GM18499 (cell line): ENCODE measurements around the gene NTRK3.

Source experiments
- ATAC-seq: cut with Tn5 transposase; IDR thresholded peaks from one replicate; pipeline ENCODE4 v1.9.1; 2021; ENCODE audit warnings: moderate number of reproducible peaks; ENCODE audit not compliant: insufficient read depth, unreplicated experiment

NTRK3 gene

DNA sequence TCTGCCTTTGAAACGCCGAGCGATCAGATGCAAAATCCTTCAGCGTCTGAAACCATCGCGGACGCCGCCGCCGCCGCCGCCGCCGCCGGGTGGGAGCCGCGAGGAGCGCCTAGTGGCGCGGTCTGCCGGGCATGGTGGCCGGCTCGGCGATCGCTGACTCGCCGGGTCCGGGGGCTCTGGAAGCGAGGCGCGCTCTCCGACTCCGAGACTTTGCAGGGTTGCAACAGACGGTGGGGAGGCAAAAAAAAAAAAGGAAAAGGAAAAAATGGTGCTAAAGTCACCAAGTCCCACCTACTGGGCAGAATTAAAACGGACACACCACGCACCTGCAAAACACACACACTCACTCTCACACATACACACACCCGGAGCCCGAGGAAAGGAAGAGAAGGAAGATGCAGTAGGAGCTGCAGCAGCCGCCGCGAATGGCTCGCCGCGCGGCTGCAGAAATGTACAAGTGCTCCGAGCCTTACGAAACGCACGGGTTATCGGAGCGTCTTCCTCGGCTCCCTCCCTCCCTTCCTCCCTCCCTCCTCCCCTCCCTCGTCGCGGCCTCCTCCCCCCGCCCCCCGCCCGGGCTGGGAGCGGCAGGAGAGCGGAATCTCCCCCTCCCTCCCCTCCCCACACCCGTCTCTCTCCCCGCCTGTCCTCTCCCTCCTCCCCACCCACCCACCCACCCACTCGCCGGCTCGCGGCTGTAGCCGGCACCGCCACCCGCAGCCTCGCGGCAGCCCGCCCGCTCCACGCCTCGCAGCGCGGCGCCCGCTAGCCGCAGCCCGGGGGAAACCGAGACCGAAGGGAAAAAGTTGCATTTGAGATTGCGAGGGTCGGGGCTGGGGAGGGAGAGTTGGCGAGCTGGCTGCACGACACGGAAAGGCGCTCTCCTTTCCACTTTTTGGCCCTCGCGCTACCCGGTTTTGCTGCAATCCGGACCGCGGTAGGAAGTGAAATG, at the start of gene NTRK3:
Gene NTRK3 (minus strand): TSS at position 461 of the 952 bp plus-strand sequence. CDS start 586 bp downstream, outside the sequence.
- ATAC-seq, result no peak

DNA sequence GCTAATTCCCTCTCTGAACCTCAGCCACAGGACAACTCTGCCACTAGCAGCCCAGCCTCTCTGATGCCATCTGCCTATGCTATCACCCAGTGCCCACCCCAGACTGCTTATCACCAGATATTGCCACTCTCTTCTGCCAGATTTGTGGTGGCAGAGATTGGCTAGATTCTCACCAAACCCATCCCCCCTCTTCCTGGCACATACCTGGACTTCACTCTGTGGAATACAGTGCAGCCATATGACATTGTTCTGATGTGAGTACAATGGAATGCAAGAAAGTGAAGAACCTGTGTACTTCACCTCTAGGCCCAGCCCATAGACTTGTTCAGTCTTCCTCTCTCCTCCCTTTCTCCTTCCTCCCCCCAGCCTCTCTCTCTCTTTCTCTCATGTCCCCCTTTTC, 46.9 kb upstream of the NTRK3 start:
- ATAC-seq, result no peak

DNA sequence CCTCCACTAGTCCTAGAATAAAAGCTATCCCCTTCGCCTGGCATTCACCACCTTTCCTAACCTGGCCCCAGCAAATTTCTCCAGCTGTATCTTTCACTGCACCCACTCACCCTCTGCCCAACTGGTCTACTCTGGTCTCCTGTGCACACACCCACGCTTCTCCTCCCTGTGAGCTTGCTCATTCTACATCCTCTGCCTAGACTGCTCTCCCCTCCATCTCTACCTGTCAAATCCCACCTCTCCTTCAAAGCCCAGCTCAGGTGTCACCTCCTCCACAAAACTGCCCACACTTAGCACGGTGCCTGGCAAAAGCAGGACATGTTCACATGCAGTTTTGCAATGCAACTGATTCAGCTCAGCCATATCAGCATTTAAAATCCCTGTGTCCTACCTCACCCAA, 45.8 kb upstream of the NTRK3 start:
- ATAC-seq, result no peak

DNA sequence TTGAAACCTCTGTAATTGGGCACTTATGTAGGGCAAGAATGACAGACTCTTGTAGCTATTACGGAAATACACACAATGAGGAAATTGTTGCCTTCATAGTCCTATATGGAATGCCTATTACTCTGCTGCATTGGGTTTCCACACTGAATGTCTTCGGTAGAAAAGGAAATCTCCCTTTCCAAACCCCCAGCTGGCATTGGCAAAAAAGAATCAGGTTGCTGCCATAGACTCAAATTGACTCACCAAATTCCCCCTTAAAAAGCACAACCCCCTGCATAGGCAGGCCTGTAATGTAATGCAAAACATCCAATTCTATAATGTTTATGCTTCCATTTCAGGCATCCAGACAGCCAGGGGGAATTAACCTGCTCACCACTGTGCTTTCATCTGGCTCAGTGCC, 44.8 kb upstream of the NTRK3 start:
- no peak for ATAC-seq

DNA sequence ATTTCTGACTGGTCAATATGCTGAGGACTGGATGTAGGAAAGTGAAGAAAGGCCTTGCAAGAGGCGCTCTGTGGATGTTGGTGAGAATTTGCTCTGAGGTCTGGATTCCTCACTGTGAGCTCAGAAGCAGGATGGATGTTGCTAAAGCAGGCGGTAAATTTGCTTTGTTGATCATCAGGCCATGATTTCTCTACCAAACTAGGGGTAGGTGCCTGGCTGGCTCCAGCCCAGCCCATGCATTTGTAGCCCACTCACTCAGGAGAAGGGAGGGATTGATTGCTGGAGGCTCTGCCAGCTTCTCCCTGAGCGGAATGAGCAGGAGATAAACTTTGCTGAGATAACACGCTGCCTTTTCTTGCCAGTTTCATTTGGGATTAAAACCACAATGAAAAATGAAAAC, 44.3 kb upstream of the NTRK3 start:
- ATAC-seq, result no peak

DNA sequence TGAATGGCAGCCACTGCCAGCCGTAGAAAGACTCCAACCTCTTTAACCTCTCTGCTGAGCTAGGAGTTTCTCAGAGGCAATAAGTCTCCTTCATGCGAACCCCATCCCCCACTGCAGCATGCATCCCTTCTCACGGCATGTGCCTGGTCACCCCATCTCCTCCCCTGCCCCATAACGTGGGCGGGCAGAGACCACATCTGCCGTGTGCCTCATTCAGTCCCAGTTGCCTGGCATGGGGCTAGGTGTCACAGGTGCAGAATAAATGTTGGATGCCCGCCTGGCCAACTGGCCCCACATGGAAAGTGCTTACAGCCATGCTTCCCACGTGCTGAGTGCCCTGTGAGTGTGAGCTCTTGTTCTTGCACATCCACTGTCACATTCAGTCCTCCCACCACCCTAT, 43.5 kb upstream of the NTRK3 start:
- no peak for ATAC-seq

DNA sequence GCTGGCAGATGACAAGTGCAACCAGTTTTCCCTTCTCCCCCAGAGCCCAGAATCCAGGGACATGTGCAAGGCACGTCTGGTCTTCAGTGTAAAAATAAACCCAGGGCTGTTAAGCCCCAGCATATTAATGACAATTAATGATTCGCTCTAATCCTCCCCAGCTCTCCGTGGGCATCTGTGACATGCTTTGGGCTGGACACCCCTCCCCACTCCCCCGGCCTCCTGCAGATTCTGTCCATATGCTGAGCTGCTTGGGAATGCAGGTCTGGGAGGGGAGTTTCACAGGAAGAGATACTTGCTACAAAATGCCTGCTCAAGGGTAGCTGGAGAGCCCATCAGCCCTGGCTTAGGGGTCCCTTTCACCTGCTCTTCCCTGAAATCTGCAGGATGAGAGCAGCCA, 43.0 kb upstream of the NTRK3 start:
- no peak for ATAC-seq

DNA sequence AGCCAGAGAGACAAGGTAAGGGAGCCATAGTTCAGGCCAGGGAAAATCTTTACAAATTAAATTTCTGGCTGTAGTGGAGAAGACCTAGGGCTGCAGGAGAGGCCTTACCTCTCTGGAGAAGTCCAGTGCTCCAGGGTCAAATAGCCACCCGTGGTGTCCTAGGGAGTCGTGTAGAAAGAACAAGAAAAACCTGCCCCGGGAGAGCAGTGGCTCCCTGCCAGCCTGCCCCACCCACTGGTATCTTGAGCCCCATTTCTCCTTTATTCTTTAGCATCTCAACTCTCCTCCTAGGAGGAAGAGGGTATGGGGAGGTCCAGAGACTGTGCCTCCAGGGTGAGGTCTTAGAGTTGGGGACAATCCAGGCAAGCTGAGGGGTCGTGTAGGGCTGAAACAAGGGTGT, 32.1 kb upstream of the NTRK3 start:
- no peak for ATAC-seq

DNA sequence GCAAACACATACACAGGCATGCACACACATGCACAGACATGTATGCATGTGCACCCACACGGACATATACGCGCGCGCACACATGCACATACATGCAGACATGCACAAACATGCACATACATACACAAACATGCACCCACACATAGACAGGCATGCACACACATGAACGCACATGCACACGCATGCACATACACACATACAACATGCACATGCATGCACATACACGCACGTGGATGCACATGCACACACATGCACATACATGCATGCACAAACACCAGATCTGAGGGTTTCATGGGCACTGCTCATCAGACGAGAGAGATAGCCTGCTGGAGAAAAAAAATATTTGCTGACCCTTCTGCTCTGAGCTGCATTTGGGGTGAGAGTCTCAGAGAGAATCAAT, 31.7 kb upstream of the NTRK3 start:
- no peak for ATAC-seq

DNA sequence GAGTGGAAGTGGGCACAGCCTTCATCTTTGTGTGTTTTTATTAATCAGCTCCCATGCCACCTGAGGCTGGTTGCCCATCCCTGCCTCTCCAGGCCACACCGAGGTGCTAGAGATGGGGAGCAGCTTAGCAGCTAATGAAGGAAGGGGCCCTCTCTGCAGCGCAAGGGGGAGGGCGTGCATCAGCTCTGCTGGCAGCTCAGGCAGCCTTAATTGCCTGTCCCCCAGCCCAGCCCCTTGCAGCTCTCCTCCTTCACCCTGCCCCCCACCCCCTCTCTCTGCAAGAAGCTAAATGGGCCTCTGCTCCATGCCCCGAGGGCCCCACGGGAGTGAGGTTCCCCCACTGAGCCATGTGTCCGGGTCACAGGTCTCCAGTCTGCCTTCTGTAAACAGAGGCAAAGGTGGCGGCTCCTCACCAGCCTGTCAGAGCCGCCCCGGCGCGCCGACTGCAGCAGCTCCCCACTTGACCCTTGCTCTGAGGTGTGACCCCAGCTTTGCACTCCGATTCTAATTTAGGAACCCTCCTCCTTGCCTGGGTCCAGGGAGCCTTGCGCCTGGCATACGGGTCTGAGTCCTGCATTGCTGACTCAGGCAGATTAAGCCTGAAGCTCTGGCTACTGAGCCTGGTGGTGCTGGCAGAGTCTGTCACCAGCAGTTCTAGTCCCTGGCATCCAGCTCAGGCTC, 27.9 kb upstream of the NTRK3 start:
- no peak for ATAC-seq

DNA sequence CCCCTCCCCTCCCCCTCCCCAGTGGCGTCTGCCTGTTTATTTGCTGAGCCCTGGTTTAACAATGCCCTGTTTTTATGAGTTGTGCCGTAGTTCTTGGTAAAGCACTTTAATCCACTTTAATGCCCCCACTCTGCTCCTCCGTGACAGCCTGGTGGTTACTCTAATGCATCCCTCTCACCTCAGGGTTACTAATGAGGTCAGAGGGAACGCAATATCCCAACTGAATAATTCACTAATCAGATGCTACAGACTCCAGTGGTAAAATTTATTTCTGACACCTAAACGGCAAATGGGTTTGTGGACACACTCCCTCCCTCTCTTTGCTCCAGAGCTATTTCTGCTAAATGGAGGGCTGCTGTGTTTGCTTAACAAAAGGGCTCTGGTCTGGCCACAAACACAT, 26.1 kb upstream of the NTRK3 start:
- no peak for ATAC-seq

DNA sequence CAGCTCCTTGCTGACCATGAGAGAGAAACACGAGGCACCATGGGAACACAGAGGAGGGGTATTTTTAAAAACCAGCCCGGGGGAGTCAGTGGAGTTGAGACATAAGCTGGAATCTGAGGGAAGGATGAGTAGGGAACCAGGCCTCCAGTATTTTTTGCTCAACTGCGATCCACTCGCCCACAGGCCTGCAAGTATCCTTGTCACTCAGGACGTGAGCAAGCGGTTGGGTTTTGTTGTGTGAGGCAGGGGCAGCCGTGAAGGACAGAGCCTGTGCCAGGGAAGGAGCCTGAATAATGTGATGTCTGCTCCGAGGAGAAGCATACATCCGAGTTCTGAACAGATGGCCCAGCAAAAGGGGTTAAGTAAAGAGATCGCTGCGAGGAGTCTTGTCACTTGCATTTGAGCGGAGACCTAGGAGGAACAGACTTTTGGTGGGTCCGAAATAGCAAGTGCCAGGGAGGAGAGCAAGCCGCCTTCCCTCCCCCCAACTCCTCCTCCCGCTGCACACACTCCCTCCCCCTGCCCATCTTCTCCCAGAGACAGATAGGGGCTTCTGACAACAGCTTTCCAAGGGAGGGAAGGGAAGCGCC, 20.4 kb upstream of the NTRK3 start:
- no peak for ATAC-seq

DNA sequence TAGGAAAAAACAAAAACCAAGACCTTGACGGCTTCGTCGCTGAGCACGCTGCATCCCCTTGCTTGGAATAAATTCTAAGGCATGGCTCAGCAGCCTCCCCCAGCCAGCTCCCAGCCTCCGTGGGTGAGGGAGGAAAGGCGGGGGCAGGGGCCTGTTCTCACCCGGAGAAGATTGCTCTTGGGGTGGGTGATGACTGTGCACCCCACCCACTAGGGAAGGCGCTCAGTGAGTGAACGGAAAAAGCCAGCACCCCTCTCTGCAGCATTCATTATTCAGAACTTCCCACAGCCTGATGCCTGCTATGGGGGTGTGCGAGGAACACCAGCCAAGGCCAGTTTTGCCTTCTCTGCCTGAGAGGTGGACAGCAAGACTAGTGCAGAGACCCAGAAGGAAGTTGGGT, 19.3 kb upstream of the NTRK3 start:
- ATAC-seq, result no peak

DNA sequence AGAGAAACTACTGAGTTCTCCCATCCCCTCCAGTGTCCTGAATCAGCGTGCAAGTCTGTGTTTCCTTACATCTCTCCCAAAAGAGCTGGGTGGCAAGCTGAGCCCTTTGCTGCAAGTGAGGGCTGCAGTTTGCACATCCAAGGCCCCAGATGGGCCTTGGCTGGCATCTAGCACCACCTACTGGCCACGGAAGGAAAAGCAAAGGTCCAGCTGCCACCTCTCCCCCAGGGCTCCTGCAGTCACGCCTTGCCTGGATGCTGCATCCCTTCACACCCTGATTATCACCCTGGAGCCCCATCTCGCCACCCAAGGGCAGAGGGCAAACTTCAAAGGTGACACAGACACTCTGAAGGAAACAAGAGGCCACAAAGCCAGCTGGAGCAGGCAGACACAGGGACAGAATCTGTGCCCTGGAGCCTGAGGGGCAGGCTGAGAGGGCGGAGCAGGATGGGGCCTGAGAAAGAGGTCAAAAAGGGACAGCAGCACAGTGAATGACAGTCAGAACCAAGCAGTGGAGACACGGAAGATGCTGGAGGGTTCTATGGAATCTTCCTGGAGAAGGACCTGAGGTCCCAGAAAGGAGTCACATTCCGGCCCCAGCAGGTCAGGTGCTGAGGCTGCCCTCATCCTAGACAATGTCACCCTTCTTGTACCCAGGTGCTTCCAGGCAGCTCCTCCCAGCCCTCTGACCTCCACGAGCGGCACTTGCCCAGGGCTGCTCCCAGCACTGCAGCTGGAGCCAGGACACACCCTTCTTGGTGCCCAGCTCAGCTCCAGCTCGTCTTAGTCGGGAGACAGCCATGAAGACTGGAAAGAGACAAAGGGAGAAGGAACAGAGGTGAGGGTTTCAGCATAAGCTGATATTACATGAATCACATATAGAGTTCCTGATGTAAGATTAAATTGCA, 18.3 kb upstream of the NTRK3 start:
- peak; percentile 75 for ATAC-seq

DNA sequence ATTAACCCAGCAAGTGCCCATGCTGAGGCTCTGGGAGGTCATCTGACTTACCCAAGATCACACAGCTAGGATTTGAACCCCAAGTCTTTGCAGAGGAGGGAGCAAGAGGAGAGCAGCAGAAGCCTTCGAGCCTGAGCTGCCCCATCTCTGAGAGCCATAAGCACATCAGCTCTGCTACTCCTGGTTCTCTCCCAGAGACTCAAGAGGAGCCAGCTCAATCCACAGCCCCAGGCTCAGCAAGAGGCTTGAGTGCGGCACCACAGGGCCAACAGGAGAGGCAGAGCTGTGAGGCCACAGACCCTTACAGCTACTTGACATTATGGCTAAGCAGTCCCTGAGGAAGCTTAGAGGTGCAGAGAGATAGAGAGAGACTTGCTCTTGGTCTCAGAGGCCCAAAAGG, 15.9 kb upstream of the NTRK3 start:
- ATAC-seq, result no peak

DNA sequence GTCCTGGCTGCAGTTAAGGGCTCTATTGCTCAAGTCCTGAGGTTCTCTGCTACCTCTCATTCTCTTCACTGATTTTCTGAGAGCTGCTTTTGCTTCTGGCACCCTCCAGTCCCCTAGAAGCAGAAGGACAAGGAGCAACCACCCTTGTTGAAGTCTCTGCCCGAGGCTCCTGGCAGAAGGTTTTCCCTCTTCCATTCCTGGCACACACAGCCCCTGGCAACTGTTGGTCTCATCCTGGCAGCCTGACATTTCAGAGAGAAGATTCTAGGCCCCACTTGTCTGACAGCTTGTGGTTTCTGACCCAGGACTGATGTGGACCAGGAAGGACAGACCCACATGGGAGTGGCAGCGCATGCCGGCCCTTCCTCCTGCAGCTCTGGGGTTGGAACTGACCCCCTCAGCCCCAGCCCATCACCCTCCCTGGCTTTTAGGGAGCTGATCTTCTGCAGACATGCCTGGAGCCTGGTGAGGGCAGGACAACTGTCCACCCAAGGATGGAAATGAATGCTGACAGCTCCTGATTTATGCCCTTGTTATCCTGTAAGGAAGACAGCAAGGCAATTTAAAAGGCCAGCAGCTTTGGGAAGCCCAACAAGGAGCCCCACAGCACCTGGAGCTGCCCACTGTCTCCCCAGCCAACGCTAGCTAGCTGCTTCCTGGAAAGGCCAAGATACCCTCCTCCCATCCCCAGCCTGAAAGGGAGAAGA, 13.0 kb upstream of the NTRK3 start:
- no peak for ATAC-seq

DNA sequence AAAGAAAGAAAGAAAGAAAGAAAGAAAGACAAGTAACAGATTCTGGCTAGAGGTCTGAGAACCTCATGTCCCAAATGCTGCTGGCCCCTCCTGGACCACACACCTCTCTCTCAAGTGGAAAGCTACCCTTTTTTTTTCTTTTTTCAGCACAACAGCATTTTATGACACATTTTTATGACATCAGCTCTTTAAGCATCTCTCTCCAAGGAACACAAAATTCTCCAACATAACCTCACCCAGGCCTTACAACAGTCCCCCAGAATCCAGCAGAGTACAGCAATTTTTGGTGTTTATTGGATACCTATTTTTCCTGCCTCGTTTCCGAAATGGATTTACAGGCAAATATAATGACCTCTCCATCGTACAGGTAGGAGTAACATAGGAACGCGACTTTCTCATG, 11.2 kb upstream of the NTRK3 start:
- no peak for ATAC-seq

DNA sequence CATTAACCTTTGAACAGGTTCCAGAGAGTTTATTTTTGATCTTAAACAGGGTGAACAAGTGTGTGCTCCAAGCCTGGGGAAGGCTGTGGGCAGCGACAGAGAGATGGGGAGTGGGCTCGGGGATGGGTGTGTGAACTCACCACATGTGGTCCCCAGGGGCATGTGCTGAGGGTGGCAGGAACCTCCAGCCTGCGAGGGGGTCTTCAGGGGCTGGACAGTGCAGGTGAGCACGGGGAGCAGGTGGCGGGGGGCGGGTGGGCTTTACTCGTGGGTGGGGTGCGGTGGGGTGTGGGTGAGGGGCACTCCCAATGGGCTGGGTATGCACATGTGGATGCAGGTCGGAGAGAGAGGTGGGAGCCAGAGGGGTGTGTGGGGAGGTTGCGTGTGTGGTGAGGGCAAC, 9.6 kb upstream of the NTRK3 start:
- no peak for ATAC-seq

DNA sequence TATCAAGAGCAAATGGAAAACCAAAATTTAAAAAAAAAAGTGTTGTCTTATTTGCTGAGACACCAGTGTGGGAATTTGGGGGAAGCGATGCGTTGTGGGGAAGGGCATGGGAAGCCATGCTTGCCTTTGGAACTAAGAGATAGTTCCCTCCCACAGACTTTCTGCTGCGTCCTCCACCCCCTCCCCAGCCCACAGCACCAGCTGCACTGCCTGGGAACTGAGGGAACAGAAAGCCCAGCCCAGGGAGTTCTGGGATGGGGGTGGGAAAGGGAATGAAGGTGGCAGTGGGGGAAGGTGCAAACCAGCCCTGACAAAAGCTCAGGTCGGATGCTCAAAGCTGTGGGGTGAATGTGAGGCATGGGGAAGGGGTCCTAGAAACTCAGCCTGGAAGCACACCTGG, 8.1 kb upstream of the NTRK3 start:
- no peak for ATAC-seq

DNA sequence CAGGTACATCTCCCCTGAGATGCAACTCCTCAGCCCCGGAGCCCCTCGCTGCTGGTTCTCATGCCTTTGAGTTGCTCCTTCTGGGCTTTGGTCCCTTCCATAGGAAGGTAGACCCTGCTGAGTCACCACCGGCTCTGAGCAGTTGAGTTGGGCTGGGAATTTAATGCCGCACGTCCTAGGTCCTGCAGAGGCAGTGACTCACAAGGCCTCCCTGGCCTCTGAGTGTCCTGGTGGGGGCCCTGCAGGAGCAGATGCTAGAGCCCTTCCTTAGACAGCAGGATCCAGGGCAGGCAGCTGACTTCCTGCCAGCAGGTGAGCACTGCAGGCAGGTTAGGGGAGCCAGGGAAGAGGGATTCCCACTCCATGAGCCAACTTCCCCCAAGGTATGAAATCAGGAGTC, 5.5 kb upstream of the NTRK3 start:
- ATAC-seq, result no peak
